Stimulated activated CD8-positive, alpha-beta memory T cell treated with anti-CD3 and anti-CD28 coated beads, Interleukin-12 subunit alpha, Interleukin-12 subunit beta, amount 100 ng/mL, for 24 hours (primary cell): ENCODE data around the gene CYBA.

ENCODE experiments used
- DNase-seq: peaks from one replicate; pipeline ENCODE4 v3.0.0-alpha.2; 2020; ENCODE audit errors: extremely low read depth

CYBA gene

GRCh38 chr16:88647178-88648070 is 3.4 kb downstream of the CYBA start:
- no peak for DNase-seq

GRCh38 chr16:88646345-88647034 is 4.4 kb downstream of the CYBA start:
- no peak for DNase-seq

GRCh38 chr16:88645941-88646340 is 4.9 kb downstream of the CYBA start:
- no peak for DNase-seq

GRCh38 chr16:88645455-88645854 is 5.4 kb downstream of the CYBA start:
- DNase-seq = no peak

GRCh38 chr16:88643644-88643932 is 7.3 kb downstream of the CYBA start:
- no peak for DNase-seq

GRCh38 chr16:88642881-88643643 is 7.8 kb downstream of the CYBA start:
- no peak for DNase-seq

GRCh38 chr16:88640498-88641247 is 10.2 kb downstream of the CYBA start:
- no peak for DNase-seq

- no peak for DNase-seq
Measured at GRCh38 chr16:88640039-88640495, 10.8 kb downstream of the CYBA start.

- no peak for DNase-seq
Measured at GRCh38 chr16:88639231-88640038, 11.4 kb downstream of the CYBA start.

- DNase-seq = no peak
Measured at GRCh38 chr16:88638323-88639230, 12.3 kb downstream of the CYBA start, which contains the start of gene IL17C. IL17C (plus strand) TSS chr16:88638572; CDS start chr16:88638642, 70 bp downstream.

GRCh38 chr16:88636488-88637265 is 14.2 kb downstream of the CYBA start:
- DNase-seq = no peak

GRCh38 chr16:88635671-88636319 is 15.1 kb downstream of the CYBA start:
- DNase-seq = no peak

GRCh38 chr16:88634994-88635670 is 15.7 kb downstream of the CYBA start:
- DNase-seq = no peak

GRCh38 chr16:88634141-88634993 is 16.5 kb downstream of the CYBA start:
- no peak for DNase-seq

- DNase-seq = no peak
Measured at GRCh38 chr16:88633684-88634140, 17.1 kb downstream of the CYBA start.

GRCh38 chr16:88632587-88632930 is 18.3 kb downstream of the CYBA start:
- no peak for DNase-seq
